HL-60/S4 treated with retinoic acid at 250 ng/mL for 4 days and 3 days (cell line): ENCODE data around the gene LIPC.

Experiments
- in situ Hi-C: fragments of 300-500 bp; cut with MboI; formaldehyde crosslinking; loops from 2 replicates; pipeline ENCODE4 v1.7.0; 2022; ENCODE audit warnings: low sequenced_read_pairs

LIPC gene

GRCh38 chr15:58433597-58434333 is 2.0 kb downstream of the LIPC start:
- in situ Hi-C loops: no loop called here

- in situ Hi-C loops: no loop called here
Observed at GRCh38 chr15:58434334-58434875, 2.6 kb downstream of the LIPC start.

GRCh38 chr15:58436552-58436951 is 4.8 kb downstream of the LIPC start:
- in situ Hi-C loops: no loop called here

GRCh38 chr15:58437531-58438105 is 5.8 kb downstream of the LIPC start:
- in situ Hi-C loops: no loop called here

GRCh38 chr15:58438111-58438510 is 6.3 kb downstream of the LIPC start:
- in situ Hi-C loops: no loop called here

- in situ Hi-C loops: no loop called here
Observed at GRCh38 chr15:58438956-58439355, 7.2 kb downstream of the LIPC start.

GRCh38 chr15:58440158-58440910 is 8.5 kb downstream of the LIPC start:
- in situ Hi-C loops: no loop called here

GRCh38 chr15:58440922-58441321 is 9.1 kb downstream of the LIPC start:
- in situ Hi-C loops: no loop called here

- in situ Hi-C loops: no loop called here
Observed at GRCh38 chr15:58441376-58442070, 9.7 kb downstream of the LIPC start.

- in situ Hi-C loops: no loop called here
Observed at GRCh38 chr15:58442122-58442521, 10.3 kb downstream of the LIPC start.

- in situ Hi-C loops: no loop called here
Observed at GRCh38 chr15:58443308-58443707, 11.5 kb downstream of the LIPC start.

GRCh38 chr15:58444056-58444455 is 12.3 kb downstream of the LIPC start:
- in situ Hi-C loops: no loop called here

- in situ Hi-C loops: no loop called here
Observed at GRCh38 chr15:58444658-58445332, 13.0 kb downstream of the LIPC start.

- in situ Hi-C loops: no loop called here
Observed at GRCh38 chr15:58445865-58446264, 14.1 kb downstream of the LIPC start.

GRCh38 chr15:58446521-58446920 is 14.7 kb downstream of the LIPC start:
- in situ Hi-C loops: no loop called here

GRCh38 chr15:58447271-58448010 is 15.7 kb downstream of the LIPC start:
- in situ Hi-C loops: no loop called here

- in situ Hi-C loops: no loop called here
Observed at GRCh38 chr15:58448331-58448730, 16.5 kb downstream of the LIPC start.

- in situ Hi-C loops: no loop called here
Observed at GRCh38 chr15:58448906-58449305, 17.1 kb downstream of the LIPC start.

GRCh38 chr15:58451826-58452225 is 20.0 kb downstream of the LIPC start:
- in situ Hi-C loops: no loop called here

GRCh38 chr15:58452775-58453174 is 21.0 kb downstream of the LIPC start:
- in situ Hi-C loops: no loop called here
